DND-41 (cell line): ENCODE results near the gene OTOP3.
A peak's percentile ranks its signal among the peaks of the same experiment; 100 is the strongest.

Experiments used
- ATAC-seq: fragments of 200-7000 bp; cut with Tn5 transposase; 3 replicates; pipeline ENCODE4 v1.9.1; 2021; ENCODE audit warnings: low read depth; ENCODE audit not compliant: insufficient read depth
- DNase-seq: peaks from one replicate; pipeline ENCODE4 v3.0.0-alpha.2; 2020
- H2AFZ ChIP-seq: 2 replicates; pipeline ENCODE4 v1.6.0; 2012; ENCODE audit warnings: low read depth, low read length
- H3K27ac ChIP-seq: 2 replicates; pipeline ENCODE4 v1.5.1; 2012; ENCODE audit warnings: low read length, inconsistent platforms
- H3K27me3 ChIP-seq: fragments of 200-600 bp; sonication (generic); 2 replicates; pipeline ENCODE4 v1.6.0; 2012; ENCODE audit warnings: low read length, mild to moderate bottlenecking, inconsistent platforms; ENCODE audit not compliant: insufficient read depth, poor library complexity
- H3K36me3 ChIP-seq: 2 replicates; pipeline ENCODE4 v1.5.1; 2012; ENCODE audit warnings: low read length, inconsistent platforms; ENCODE audit not compliant: insufficient read depth
- H3K4me1 ChIP-seq: 2 replicates; pipeline ENCODE4 v1.5.1; 2012; ENCODE audit warnings: mild to moderate bottlenecking, low read length; ENCODE audit not compliant: insufficient read depth
- H3K4me2 ChIP-seq: 2 replicates; pipeline ENCODE4 v1.6.0; 2012; ENCODE audit warnings: mild to moderate bottlenecking, moderate library complexity, low read length, inconsistent platforms; ENCODE audit not compliant: insufficient read depth
- H3K4me3 ChIP-seq, 2 experiments: fragments of 200-600 bp in 1 of 2; shearing (Covaris generic) in 1 of 2; 2 replicates each; pipeline ENCODE4 v1.5.1; 2012 to 2016; ENCODE audit warnings: inconsistent platforms in 2 of 2, low read length in 2 of 2, mild to moderate bottlenecking in 2 of 2, low read depth in 1 of 2, moderate library complexity in 1 of 2
- H3K79me2 ChIP-seq: 2 replicates; pipeline ENCODE4 v1.6.0; 2012; ENCODE audit warnings: low read length, inconsistent platforms; ENCODE audit not compliant: insufficient read depth
- H3K9ac ChIP-seq: 2 replicates; pipeline ENCODE4 v1.6.0; 2012; ENCODE audit warnings: low read depth, mild to moderate bottlenecking, inconsistent platforms, low read length, moderate library complexity
- H3K9me3 ChIP-seq: 2 replicates; pipeline ENCODE4 v1.5.1; 2012; ENCODE audit warnings: low read length, moderate library complexity, mild to moderate bottlenecking, inconsistent platforms; ENCODE audit not compliant: insufficient read depth, severe bottlenecking
- H4K20me1 ChIP-seq: 2 replicates; pipeline ENCODE4 v1.6.0; 2012; ENCODE audit warnings: low read length; ENCODE audit not compliant: insufficient read depth
- EZH2 ChIP-seq: IDR thresholded peaks from 3 replicates; pipeline ENCODE4 v1.6.1; 2012; ENCODE audit warnings: borderline replicate concordance, low read depth, mild to moderate bottlenecking, moderate library complexity, low read length, inconsistent platforms; ENCODE audit not compliant: severe bottlenecking
- TF ChIP-seq, protein P1 (sequence below): IDR thresholded peaks from 2 replicates; pipeline ENCODE4 v1.5.1; 2012; ENCODE audit warnings: borderline replicate concordance, low read length, moderate library complexity, mild to moderate bottlenecking; ENCODE audit not compliant: poor library complexity, severe bottlenecking; ENCODE audit errors: extremely low read depth

OTOP3 gene

GRCh38 chr17:74987418-74987908, 51.8 kb downstream of the OTOP3 start, which contains the start of gene CDR2L:
CDR2L (plus strand) TSS chr17:74987632; CDS start chr17:74988044, 412 bp downstream.
- H3K9me3 ChIP-seq, result no peaks in the 10 kb centered on the region
- H4K20me1 ChIP-seq, result peaks cover 10% of the 10 kb centered on the region
- peaks cover 19% of the 10 kb centered on the region for H3K4me1 ChIP-seq
- no peak for TF ChIP-seq EZH2
- TF ChIP-seq, protein P1, sequence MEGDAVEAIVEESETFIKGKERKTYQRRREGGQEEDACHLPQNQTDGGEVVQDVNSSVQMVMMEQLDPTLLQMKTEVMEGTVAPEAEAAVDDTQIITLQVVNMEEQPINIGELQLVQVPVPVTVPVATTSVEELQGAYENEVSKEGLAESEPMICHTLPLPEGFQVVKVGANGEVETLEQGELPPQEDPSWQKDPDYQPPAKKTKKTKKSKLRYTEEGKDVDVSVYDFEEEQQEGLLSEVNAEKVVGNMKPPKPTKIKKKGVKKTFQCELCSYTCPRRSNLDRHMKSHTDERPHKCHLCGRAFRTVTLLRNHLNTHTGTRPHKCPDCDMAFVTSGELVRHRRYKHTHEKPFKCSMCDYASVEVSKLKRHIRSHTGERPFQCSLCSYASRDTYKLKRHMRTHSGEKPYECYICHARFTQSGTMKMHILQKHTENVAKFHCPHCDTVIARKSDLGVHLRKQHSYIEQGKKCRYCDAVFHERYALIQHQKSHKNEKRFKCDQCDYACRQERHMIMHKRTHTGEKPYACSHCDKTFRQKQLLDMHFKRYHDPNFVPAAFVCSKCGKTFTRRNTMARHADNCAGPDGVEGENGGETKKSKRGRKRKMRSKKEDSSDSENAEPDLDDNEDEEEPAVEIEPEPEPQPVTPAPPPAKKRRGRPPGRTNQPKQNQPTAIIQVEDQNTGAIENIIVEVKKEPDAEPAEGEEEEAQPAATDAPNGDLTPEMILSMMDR, result peak; percentile 36
- peak within 1 kb of the TSS; percentile 53 for H3K9ac ChIP-seq
- H2AFZ ChIP-seq, result peak within 1 kb of the TSS; percentile 47
- peak within 1 kb of the TSS; percentile 19 to 54; a peak in 2 of 4 replicates for H3K4me3 ChIP-seq
- H3K79me2 ChIP-seq, result no peaks in the 10 kb centered on the region
- peak within 1 kb of the TSS; percentile 79 for H3K4me2 ChIP-seq
- ATAC-seq, result peak; percentile 99
- DNase-seq, result peak; percentile 95
- H3K27me3 ChIP-seq, result peaks cover 18% of the 10 kb centered on the region
- H3K36me3 ChIP-seq, result no peaks in the 10 kb centered on the region
- H3K27ac ChIP-seq, result no peak within 1 kb of the TSS

- Histone ChIP-seq H3K27ac (no peak overlapping the region), H2AFZ (peak overlapping the region; percentile 47; the same call in 1 of the 2 replicates), H3K9me3 (no peaks in the 10 kb centered on the region), H4K20me1 (peaks cover 10% of the 10 kb centered on the region), H3K79me2 (no peaks in the 10 kb centered on the region), H3K27me3 (peaks cover 18% of the 10 kb centered on the region), H3K9ac (peak overlapping the region; percentile 53), H3K4me2 (peak overlapping the region; percentile 79), H3K4me3 (peak overlapping the region; percentile 19 to 54; a peak in 2 of 4 replicates), H3K4me1 (peaks cover 16% of the 10 kb centered on the region), H3K36me3 (no peaks in the 10 kb centered on the region)
- ATAC-seq (peak; percentile 58), DNase-seq (no peak)
- TF ChIP-seq, protein P1, result no peak
- peak; percentile 74 for TF ChIP-seq EZH2
These were observed 52.4 kb downstream of the OTOP3 start for GRCh38 chr17:74987909-74988711.

DNA sequence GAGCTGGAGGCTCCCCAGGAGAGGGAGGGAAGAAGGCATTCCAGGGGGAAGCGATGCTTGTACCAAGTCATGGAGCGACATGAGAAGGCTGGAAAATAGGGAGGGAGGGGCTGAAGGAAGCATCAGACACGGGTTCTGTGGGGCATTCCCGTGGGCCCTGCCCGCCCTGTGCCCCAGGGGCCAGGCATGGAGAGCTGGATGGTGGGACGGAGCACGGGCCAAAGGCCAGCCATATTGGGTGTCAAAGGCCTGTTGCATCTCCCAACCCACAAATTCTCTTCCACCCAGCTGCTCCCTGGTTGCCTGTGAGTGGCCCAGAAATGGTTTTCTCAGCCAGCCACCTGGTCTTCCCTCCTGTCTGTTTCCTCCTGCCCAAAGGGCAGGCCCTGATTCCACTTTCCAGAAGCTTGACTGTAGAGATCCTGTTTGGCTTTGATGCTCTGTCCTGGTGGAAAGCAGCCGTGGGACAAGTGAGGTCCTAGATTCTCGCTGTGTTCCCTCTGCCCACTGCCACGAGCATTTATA, 54.9 kb downstream of the OTOP3 start:
- no peak overlapping the region for H3K9ac ChIP-seq
- no peak overlapping the region for H3K4me2 ChIP-seq
- DNase-seq, result no peak
- H3K9me3 ChIP-seq, result no peaks in the 10 kb centered on the region
- no peak overlapping the region for H3K27ac ChIP-seq
- no peak overlapping the region for H2AFZ ChIP-seq
- peaks cover 16% of the 10 kb centered on the region for H3K4me1 ChIP-seq
- no peak overlapping the region for H3K4me3 ChIP-seq
- H4K20me1 ChIP-seq, result peaks cover 10% of the 10 kb centered on the region
- no peaks in the 10 kb centered on the region for H3K79me2 ChIP-seq
- TF ChIP-seq, protein P1, result no peak
- TF ChIP-seq EZH2, result no peak
- ATAC-seq, result no peak
- H3K36me3 ChIP-seq, result no peaks in the 10 kb centered on the region
- peaks cover 18% of the 10 kb centered on the region for H3K27me3 ChIP-seq
